GM18520 (cell line): ENCODE results near the gene AFAP1L2.

Experiments
- ATAC-seq: cut with Tn5 transposase; IDR thresholded peaks from one replicate; pipeline ENCODE4 v1.9.1; 2021; ENCODE audit not compliant: unreplicated experiment

The AFAP1L2 gene

GRCh38 chr10:114276066-114276465, 128.2 kb downstream of the AFAP1L2 start:
- ATAC-seq, result no peak

- no peak for ATAC-seq
Measured at GRCh38 chr10:114274616-114275453, 129.5 kb downstream of the AFAP1L2 start.

GRCh38 chr10:114273910-114274309, 130.4 kb downstream of the AFAP1L2 start:
- no peak for ATAC-seq

GRCh38 chr10:114272696-114273095, 131.6 kb downstream of the AFAP1L2 start:
- ATAC-seq, result no peak

DNA sequence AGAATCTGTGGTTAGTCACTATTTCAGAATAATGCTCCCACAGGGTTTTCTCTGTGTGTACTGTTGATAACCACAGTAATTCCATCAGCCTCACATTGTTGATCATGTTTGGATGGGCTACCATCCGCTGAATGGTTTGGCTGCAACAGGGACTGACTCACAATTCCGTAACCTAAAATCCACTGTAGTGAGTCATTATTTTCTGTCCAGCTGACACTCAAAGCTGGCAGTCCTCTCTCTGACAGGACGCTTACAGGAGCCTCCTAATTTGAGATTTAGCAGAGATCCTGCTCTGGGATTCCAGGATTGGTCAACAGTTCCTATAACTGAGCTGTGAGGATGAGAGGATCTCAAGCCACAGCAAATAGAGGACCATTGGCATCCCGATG, 132.5 kb downstream of the AFAP1L2 start:
- no peak for ATAC-seq

DNA sequence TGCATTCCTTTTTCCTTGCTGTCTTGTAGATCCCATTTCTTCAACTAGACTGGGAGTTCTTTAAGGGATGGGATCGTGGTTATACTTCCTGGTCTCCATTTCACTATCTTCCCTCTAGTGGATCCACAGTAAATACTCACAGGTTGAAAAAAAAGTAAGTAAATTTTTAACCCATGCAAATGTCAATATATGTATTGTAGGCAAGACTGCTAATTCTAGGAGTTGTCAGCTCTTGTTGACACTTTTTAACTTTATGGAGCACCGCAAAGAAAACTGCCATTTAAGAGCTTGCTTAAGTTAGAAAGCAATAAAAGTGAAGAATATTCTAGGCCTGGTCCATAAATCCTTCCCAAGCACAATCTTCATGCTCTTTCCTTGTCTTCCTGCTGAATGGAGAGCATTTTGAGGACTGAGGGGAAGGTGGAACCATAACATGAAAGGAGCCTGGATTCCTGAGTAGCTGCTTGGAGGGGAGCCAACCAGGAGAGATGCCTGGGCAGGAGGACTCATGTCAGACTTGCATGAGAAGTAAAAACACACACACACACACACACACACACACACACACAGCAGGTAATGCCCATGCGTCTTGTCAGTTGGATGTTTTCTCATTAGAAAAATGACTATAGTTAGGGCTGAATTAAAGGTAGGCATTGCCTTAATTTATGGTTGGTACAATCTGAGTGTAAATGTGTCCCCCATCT, 133.1 kb downstream of the AFAP1L2 start:
- ATAC-seq, result no peak

GRCh38 chr10:114266521-114266920, 137.8 kb downstream of the AFAP1L2 start:
- no peak for ATAC-seq

DNA sequence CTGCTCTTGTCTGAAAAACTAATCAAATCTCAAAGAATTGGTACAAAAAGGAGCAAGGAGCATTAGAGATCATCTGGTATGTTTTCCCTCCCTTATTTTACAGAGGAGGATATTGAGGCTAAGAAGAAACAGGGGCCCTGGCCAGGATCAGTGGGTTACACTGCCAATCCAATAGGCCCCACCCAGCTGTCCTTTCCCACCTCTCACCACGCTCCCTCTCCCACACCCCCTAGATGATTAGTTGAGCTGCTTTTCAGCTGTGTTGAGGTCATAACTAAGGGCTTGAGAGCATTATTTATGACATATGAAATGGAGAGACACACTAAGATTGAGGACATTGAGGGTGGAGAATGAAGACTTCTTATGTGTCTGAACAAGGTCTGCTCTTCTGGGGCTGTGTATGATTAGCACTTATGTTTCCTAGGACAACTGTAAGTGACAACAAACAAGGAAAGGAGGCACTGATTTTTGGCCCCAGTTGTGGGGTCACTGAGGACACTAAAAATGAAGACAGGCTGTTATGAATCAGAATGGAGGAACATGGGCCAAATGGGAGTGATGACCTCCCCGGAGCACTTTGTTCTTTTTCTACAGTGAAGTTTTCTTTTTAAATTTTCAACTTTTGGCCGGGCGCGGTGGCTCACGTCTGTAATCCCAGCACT, 138.8 kb downstream of the AFAP1L2 start:
- ATAC-seq, result no peak

GRCh38 chr10:114262496-114262895, 141.8 kb downstream of the AFAP1L2 start:
- ATAC-seq, result no peak

- ATAC-seq, result no peak
Measured at GRCh38 chr10:114261076-114261475, 143.2 kb downstream of the AFAP1L2 start.

DNA sequence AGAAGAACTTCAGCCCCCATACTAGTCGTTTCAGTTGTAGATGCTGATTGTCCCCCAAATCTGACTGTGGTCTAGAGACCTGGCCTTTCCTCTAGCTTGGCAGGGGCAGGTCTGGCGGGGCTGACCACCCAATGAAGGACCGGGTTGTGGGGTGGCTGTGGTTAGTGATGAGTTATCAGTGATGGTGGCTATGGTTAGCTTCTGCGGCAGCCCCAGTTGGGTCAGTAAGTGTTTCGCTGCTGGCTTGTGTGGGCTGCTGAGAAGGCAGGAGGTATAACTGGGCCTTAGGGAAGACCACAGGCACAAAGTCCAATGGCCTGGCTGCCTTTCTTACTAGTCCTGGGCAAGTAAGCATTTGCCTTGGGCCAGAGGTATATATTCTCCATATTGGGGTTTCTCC, 143.9 kb downstream of the AFAP1L2 start:
- ATAC-seq, result no peak

- no peak for ATAC-seq
Measured at GRCh38 chr10:114259824-114260223, 144.5 kb downstream of the AFAP1L2 start.

- no peak for ATAC-seq
Measured at GRCh38 chr10:114258274-114258840, 145.9 kb downstream of the AFAP1L2 start.

GRCh38 chr10:114257498-114257897, 146.8 kb downstream of the AFAP1L2 start:
- ATAC-seq, result no peak

- no peak for ATAC-seq
Measured at GRCh38 chr10:114256822-114257221, 147.5 kb downstream of the AFAP1L2 start.

- ATAC-seq, result no peak
Measured at GRCh38 chr10:114256008-114256765, 148.1 kb downstream of the AFAP1L2 start.

DNA sequence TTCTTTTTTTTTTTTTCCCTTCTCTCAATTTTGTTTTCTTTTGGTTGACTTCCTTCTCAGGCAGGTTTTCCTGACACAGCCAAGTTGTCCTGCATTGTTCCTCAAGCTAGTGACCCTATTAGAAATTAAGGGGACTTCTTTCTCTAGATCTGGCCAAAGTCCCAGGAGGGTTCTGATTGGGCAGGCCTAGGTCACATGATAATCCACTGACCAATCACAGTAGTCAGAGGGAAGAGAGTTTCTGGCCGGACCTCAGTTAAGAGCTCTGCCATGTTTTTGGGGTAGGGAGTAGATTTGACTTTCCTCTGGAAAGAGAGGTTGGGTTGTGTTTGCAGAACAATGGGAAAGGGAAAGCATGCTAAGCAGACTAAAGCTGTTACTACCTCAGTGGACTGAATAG, 149.1 kb downstream of the AFAP1L2 start:
- ATAC-seq, result no peak

GRCh38 chr10:114252883-114253282, 151.4 kb downstream of the AFAP1L2 start:
- no peak for ATAC-seq

- ATAC-seq, result no peak
Measured at GRCh38 chr10:114252092-114252491, 152.2 kb downstream of the AFAP1L2 start.

GRCh38 chr10:114250716-114251115, 153.6 kb downstream of the AFAP1L2 start:
- ATAC-seq, result no peak

GRCh38 chr10:114250236-114250635, 154.1 kb downstream of the AFAP1L2 start:
- no peak for ATAC-seq
